OCI-LY1 (cell line): ENCODE results near the gene TRIM56.
"Not testable (repeated sequence)": the region's sequence is repeated elsewhere in the genome, so short reads cannot be mapped to it uniquely, and the experiment has no call there.

Source experiments
- H2AFZ ChIP-seq: fragments of 200-600 bp; sonication (generic), shearing (Covaris generic); 2 replicates; pipeline ENCODE4 v1.6.0; 2014; ENCODE audit warnings: antibody characterized with exemption, mild to moderate bottlenecking, low read length
- H3F3A ChIP-seq: fragments of 200-600 bp; sonication (generic), shearing (Covaris generic); 2 replicates; pipeline ENCODE4 v1.6.0; 2014; ENCODE audit warnings: mild to moderate bottlenecking, antibody characterized with exemption, low read length, moderate library complexity; ENCODE audit not compliant: insufficient read depth
- H3K27ac ChIP-seq: fragments of 200-600 bp; sonication (generic); 2 replicates; pipeline ENCODE4 v1.5.1; 2014; ENCODE audit warnings: low read length, mixed run types, mild to moderate bottlenecking, low read depth; ENCODE audit not compliant: poor library complexity, severe bottlenecking
- H3K27me3 ChIP-seq: fragments of 200-600 bp; sonication (generic); 2 replicates; pipeline ENCODE4 v1.6.0; 2014; ENCODE audit warnings: antibody characterized with exemption, mild to moderate bottlenecking, low read length, moderate library complexity; ENCODE audit not compliant: insufficient read depth
- H3K36me3 ChIP-seq: fragments of 200-600 bp; sonication (generic); 2 replicates; pipeline ENCODE4 v1.6.1; 2014; ENCODE audit warnings: mild to moderate bottlenecking, antibody characterized with exemption, low read length, moderate library complexity, mixed read lengths; ENCODE audit not compliant: insufficient read depth
- H3K4me1 ChIP-seq: fragments of 200-600 bp; sonication (generic); 2 replicates; pipeline ENCODE4 v1.5.1; 2014; ENCODE audit warnings: mild to moderate bottlenecking, low read length, moderate library complexity; ENCODE audit not compliant: insufficient read depth, severe bottlenecking
- H3K4me2 ChIP-seq: fragments of 200-600 bp; sonication (generic), shearing (Covaris generic); 2 replicates; pipeline ENCODE4 v1.6.1; 2014; ENCODE audit warnings: low read length
- H3K4me3 ChIP-seq: fragments of 200-600 bp; sonication (generic); 2 replicates; pipeline ENCODE4 v1.5.1; 2014; ENCODE audit warnings: low read length, low read depth, mild to moderate bottlenecking, mixed read lengths; ENCODE audit not compliant: poor library complexity, severe bottlenecking
- H3K79me2 ChIP-seq: fragments of 200-600 bp; shearing (Covaris generic); 2 replicates; pipeline ENCODE4 v1.6.1; 2016; ENCODE audit warnings: mixed run types, low read length, mixed read lengths; ENCODE audit not compliant: insufficient read depth
- H3K9ac ChIP-seq: fragments of 200-600 bp; sonication (generic), shearing (Covaris generic); 2 replicates; pipeline ENCODE4 v1.6.1; 2014; ENCODE audit warnings: mild to moderate bottlenecking, low read length, mixed read lengths
- H3K9me2 ChIP-seq: fragments of 200-600 bp; sonication (generic), shearing (Covaris generic); 2 replicates; pipeline ENCODE4 v1.6.1; 2014; ENCODE audit warnings: low read depth, mild to moderate bottlenecking, low read length, mixed read lengths
- H3K9me3 ChIP-seq: fragments of 200-600 bp; shearing (Covaris generic); 2 replicates; pipeline ENCODE4 v1.6.1; 2014; ENCODE audit warnings: low read length, mixed read lengths
- H4K20me1 ChIP-seq: fragments of 200-600 bp; sonication (generic), shearing (Covaris generic); 2 replicates; pipeline ENCODE4 v1.6.0; 2016; ENCODE audit warnings: mild to moderate bottlenecking, low read length; ENCODE audit not compliant: insufficient read depth
- CTCF ChIP-seq: fragments of 200-600 bp; sonication (generic), shearing (Covaris generic); IDR thresholded peaks from 2 replicates; pipeline ENCODE4 v1.5.1; 2017; ENCODE audit warnings: mild to moderate bottlenecking, antibody characterized with exemption, low read length, moderate library complexity, mixed read lengths
- EZH2 ChIP-seq: fragments of 200-600 bp; sonication (generic), shearing (Covaris generic); IDR thresholded peaks from 2 replicates; pipeline ENCODE4 v1.8.0; 2017; ENCODE audit warnings: borderline replicate concordance, mixed run types, mild to moderate bottlenecking, antibody characterized with exemption, low read length, moderate library complexity, mixed read lengths

The TRIM56 gene

GRCh38 chr7:101127460-101128039 lies 42.3 kb downstream of the TRIM56 start:
- H3F3A ChIP-seq = no peaks in the 10 kb centered on the region
- no peak overlapping the region for H3K27ac ChIP-seq
- peaks cover 14% of the 10 kb centered on the region for H3K4me1 ChIP-seq
- no peak overlapping the region for H3K9ac ChIP-seq
- no peak overlapping the region for H2AFZ ChIP-seq
- no peaks in the 10 kb centered on the region for H3K9me3 ChIP-seq
- no peak overlapping the region for H3K4me3 ChIP-seq
- no peak overlapping the region; the same call in 1 of the 2 replicates for H3K4me2 ChIP-seq
- H3K9me2 ChIP-seq = no peaks in the 10 kb centered on the region
- no peaks in the 10 kb centered on the region for H3K36me3 ChIP-seq
- no peaks in the 10 kb centered on the region for H4K20me1 ChIP-seq
- H3K79me2 ChIP-seq = no peaks in the 10 kb centered on the region
- H3K27me3 ChIP-seq = peaks cover 5% of the 10 kb centered on the region
- TF ChIP-seq CTCF (no peak), EZH2 (no peak)

GRCh38 chr7:101128040-101128834 lies 43.0 kb downstream of the TRIM56 start:
- H3K27ac ChIP-seq = no peak overlapping the region
- TF ChIP-seq CTCF (no peak; the same call in 1 of the 2 replicates), EZH2 (no peak)
- no peaks in the 10 kb centered on the region for H3K9me3 ChIP-seq
- no peaks in the 10 kb centered on the region for H3F3A ChIP-seq
- H3K4me1 ChIP-seq = peaks cover 14% of the 10 kb centered on the region
- H3K79me2 ChIP-seq = no peaks in the 10 kb centered on the region
- no peaks in the 10 kb centered on the region for H3K36me3 ChIP-seq
- H3K9me2 ChIP-seq = no peaks in the 10 kb centered on the region
- no peak overlapping the region for H3K9ac ChIP-seq
- H3K27me3 ChIP-seq = peaks cover 5% of the 10 kb centered on the region
- no peaks in the 10 kb centered on the region for H4K20me1 ChIP-seq
- no peak overlapping the region for H3K4me2 ChIP-seq
- H2AFZ ChIP-seq = no peak overlapping the region
- no peak overlapping the region for H3K4me3 ChIP-seq

GRCh38 chr7:101129603-101130117 lies 44.4 kb downstream of the TRIM56 start:
- Histone ChIP-seq H4K20me1 (no peaks in the 10 kb centered on the region), H3K27me3 (peaks cover 3% of the 10 kb centered on the region), H2AFZ (no peak overlapping the region), H3F3A (no peaks in the 10 kb centered on the region), H3K9me2 (no peaks in the 10 kb centered on the region), H3K4me2 (no peak overlapping the region), H3K4me1 (peaks cover 14% of the 10 kb centered on the region), H3K4me3 (no peak overlapping the region), H3K9me3 (no peaks in the 10 kb centered on the region), H3K36me3 (no peaks in the 10 kb centered on the region), H3K9ac (no peak overlapping the region), H3K79me2 (no peaks in the 10 kb centered on the region), H3K27ac (no peak overlapping the region)
- no peak for TF ChIP-seq CTCF
- no peak for TF ChIP-seq EZH2

GRCh38 chr7:101132626-101133600 lies 47.6 kb downstream of the TRIM56 start:
- not testable (repeated sequence) for H3K9ac ChIP-seq, H3K9me3 ChIP-seq, H3K79me2 ChIP-seq, H3K4me3 ChIP-seq, H3K9me2 ChIP-seq, H4K20me1 ChIP-seq, H3K4me1 ChIP-seq, H2AFZ ChIP-seq, H3F3A ChIP-seq, H3K27ac ChIP-seq, H3K27me3 ChIP-seq, H3K4me2 ChIP-seq, H3K36me3 ChIP-seq
